G401 (cell line): ENCODE results near the gene CFAP74. TPM values are rescaled to one million over a fixed set of nuclear protein-coding genes. Genes with fewer than 3 reads are reported as not detected.
"Not testable (repeated sequence)": the region's sequence is repeated elsewhere in the genome, so short reads cannot be mapped to it uniquely, and the experiment has no call there.

Experiments
- DNase-seq: peaks from one replicate; pipeline ENCODE4 v3.0.0-alpha.2; 2015; ENCODE audit warnings: low spot score
- in situ Hi-C: cut with HindIII; loops from 2 replicates; pipeline ENCODE4 v1.10.0; 2016; ENCODE audit warnings: low sequenced_read_pairs, mixed read lengths
- total RNA-seq: library from RNA; depleted of rRNA; stranded (reverse); fragments of >200 nt; shearing (Covaris generic); gene quantifications from 2 replicates; pipeline ENCODE4 v1.2.3, GENCODE V29; 2014

CFAP74 gene
- total RNA-seq, 1 experiment from 2014 or later = not detected

DNA sequence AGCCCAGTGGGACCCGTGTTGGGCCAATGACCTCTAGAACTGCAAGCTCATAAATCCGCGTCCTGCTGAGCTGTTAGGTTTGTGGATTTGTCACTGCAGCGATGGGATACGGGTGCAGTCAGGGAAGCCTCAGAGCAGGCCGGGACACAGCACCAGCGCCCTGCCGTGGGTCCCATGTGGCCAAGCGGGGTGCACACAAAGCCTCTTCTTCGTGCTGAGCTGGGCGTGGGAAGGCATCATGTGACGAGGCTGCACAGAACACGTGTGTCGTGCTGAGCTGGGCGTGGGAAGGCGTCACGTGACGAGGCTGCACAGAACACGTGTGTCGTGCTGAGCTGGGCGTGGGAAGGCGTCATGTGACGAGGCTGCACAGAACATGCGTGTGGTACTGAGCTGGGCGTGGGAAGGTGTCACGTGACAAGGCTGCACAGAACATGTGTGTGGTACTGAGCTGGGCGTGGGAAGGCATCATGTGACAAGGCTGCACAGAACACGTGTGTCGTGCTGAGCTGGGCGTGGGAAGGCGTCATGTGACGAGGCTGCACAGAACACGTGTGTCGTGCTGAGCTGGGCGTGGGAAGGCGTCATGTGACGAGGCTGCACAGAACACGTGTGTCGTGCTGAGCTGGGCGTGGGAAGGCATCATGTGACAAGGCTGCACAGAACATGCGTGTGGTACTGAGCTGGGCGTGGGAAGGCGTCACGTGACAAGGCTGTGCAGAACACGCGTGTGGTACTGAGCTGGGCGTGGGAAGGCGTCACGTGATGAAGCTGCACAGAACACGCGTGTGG lies 24.7 kb downstream of the CFAP74 start:
- DNase-seq, in situ Hi-C loops: not testable (repeated sequence)

GRCh38 chr1:1978108-1978507 lies 25.5 kb downstream of the CFAP74 start:
- in situ Hi-C loops = no loop called here
- no peak for DNase-seq

- DNase-seq = no peak
- in situ Hi-C loops = no loop called here
These were observed 27.6 kb downstream of the CFAP74 start for GRCh38 chr1:1976031-1976430.

GRCh38 chr1:1975535-1975934 lies 28.1 kb downstream of the CFAP74 start:
- no peak for DNase-seq
- in situ Hi-C loops = no loop called here

GRCh38 chr1:1974834-1975233 lies 28.8 kb downstream of the CFAP74 start:
- in situ Hi-C loops = no loop called here
- DNase-seq = no peak

DNA sequence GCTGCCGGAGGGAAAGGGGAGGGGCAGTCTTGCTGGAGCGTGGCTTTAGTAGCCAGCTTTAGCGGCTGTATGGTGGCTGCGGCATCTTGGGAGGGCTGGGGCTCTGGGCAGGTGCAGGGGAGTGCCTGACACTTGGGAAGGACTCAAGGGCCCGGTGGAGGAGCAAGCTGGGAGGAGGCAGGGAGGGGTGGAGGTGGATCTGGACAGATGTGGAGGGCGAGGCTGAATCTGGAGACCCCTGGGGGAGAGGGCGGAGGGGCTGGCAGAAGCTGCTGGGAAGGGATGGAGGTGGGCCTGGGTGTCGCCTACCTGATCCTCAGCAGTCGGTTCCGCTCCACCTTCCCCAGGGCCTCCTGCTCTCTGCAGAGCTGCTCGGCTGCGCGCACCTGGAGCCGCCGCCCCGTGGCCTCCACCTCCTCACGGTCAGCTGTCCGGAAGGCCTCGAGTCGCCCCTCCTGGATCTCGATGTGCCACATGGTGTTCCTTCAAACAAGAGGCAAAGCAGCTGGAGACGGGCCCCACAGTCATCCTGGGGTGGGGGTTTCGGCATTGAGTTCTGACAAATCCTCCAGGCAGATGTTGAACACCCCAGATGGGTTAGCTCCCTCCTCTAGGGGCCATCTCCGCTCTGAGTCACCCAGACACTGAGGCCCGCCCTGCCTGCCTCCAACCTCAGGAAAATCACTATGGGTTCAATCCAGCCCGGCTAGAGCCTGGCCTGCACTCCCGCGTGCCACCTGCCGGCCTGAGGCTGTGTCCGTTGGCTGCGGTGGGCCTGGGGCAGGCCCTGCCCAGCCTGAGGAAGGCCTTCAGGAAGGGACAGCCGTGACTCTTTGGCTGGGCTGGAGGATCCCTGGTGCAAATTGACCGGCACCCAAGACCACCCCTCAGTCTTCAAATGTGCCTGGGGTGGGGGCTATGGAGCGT lies 29.6 kb downstream of the CFAP74 start:
- DNase-seq = no peak

DNA sequence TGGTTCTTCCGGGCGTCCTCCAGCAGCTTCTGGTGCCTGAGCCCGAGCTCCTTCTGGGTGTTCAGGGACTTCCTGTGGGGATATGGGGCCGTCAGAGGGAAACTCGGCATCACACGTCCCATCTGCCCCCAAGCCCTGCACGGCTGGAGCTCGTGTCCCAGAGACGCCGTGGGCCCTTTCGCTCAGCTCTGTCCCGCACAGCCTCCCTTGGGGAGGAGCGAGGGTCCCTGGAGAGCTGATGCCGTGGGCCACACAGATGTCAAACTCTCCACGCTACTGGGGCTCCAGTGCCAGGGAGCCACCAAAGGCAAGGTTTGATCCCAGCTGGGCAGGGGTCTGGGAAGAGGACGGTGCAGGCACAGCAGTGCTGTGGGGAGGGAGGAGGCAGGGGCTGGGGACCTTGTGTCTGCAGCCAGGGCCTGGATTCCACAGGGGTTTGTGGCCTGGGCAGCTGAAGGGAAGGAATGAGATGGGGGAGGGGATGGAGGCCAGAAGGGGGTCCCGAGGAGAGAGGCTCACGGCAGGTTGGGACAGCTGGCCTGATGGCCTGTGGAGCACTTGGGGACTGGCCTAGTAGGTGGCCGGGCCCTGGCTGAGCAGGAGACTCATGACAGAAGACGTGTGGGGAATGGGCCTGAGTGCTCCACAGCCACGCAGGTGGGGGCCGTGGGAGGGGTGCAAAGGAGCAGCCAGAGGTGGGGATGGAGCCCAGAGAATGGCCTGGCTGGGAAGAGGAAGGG lies 30.4 kb downstream of the CFAP74 start:
- no peak for DNase-seq
- in situ Hi-C loops = no loop called here

More for the DNA sequence above, 29.6 kb downstream of the CFAP74 start:
- in situ Hi-C loops = no loop called here

GRCh38 chr1:1971688-1972087 lies 31.9 kb downstream of the CFAP74 start:
- in situ Hi-C loops = no loop called here
- no peak for DNase-seq

DNA sequence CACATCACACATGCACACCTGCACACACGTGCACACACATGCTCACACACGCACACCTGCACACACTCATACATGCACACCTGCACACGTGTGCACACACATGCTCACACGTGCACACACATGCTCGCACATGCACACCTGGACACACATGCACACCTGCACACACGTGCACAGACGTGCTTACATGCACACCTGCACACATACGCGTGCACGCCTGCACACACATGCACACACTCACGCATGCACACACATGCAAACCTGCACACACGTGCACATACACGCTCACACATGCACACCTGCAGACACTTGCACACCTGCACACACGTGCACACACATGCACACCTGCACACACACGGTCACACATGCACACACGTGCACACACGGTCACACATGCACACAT lies 32.6 kb downstream of the CFAP74 start:
- in situ Hi-C loops = no loop called here
- no peak for DNase-seq

- in situ Hi-C loops = no loop called here
- no peak for DNase-seq
These were observed 33.5 kb downstream of the CFAP74 start for GRCh38 chr1:1969953-1970716.

DNA sequence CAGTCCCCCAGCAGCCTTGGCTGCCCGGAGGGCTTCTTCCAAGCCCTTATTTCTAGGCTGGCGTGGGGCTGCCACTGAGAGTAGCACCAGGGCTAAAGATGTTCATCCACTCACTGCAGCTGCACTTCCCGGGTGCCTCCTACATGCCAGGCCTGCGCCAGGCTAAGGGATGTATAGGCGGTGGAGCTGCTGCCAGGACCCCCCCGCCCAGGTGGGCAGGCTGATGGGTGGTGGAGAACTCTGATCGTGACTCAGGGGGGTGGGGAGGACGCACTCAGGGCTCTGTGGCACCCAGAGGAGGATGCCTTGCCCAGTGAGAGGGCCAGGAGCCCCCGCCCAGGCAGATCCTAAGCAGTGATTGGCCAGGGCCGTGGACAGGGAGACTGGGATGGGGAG lies 34.1 kb downstream of the CFAP74 start:
- in situ Hi-C loops = no loop called here
- no peak for DNase-seq

DNA sequence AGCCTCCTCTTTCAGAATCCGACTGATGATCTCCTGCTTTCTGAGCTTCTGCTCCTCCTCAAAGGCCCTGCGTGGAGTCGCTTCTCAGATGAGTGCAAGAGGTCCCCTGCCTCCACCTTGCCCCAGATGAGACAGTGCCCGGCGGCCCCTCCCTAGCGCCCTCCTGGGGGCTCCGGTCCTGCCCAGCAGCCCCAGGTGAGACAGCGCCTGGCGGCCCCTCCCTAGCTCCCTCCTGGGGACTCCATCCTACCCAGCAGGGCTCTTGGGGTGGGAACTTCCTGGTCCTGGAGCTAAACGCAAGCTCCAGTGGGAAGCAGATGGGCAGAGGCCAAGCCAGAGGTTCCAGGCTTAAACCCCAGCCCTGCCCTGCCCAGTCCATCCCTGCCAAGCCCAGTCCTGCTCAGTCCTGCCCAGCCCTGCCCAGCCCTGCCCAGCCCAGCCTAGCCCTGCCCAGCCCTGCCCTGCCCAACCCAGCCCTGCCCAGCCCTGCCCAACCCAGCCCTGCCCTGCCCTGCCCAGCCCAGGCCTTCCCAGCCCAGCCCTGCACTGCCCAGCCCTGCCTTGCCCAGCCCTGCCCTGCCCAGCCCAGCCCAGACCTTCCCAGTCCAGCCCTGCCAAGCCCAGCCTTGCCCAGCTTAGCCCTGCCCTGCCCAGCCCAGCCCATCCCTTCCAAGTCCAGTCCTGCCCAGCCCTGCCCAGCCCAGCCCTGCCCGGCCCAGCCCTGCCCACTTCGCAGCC lies 34.6 kb downstream of the CFAP74 start:
- in situ Hi-C loops = no loop called here
- no peak for DNase-seq

DNA sequence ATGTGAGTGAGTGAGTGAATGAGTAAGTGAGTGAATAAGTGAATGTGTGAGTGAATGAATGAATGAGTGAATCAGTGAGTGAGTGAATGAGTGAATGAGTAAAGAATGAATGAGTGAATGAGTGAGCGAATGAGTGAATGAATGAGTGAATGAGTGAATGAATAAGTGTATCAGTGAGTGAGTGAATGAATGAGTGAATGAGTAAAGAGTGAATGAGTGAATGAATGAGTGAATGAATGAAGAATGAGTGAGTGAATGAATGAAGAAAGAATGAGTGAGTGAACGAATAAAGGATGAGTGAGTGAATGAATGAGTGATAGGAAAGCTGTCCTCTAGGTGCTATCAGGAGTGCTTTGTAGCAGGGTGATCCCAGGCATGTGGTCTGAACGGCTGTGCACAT lies 35.7 kb downstream of the CFAP74 start:
- in situ Hi-C loops = no loop called here
- no peak for DNase-seq

DNA sequence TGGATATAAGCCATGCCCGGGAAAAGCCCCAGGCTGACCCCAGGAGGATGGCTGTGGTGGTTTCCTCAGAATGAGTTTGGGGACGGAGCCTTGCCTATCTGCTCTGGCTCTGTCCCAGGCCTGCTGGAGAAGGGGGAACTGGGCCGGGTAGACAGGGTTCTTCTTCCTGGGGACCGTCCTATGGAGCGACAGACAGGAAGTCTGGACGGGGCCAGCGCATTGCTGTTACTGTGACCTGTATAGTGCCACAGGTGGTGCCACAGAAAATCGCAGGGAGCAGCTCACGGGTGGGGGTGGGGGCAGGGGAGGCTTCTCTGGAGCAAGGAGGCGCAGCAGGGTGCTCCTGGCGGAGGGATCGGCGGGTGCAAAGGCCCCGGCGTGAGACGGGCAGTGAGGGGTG lies 36.4 kb downstream of the CFAP74 start:
- DNase-seq = no peak
- in situ Hi-C loops = no loop called here

DNA sequence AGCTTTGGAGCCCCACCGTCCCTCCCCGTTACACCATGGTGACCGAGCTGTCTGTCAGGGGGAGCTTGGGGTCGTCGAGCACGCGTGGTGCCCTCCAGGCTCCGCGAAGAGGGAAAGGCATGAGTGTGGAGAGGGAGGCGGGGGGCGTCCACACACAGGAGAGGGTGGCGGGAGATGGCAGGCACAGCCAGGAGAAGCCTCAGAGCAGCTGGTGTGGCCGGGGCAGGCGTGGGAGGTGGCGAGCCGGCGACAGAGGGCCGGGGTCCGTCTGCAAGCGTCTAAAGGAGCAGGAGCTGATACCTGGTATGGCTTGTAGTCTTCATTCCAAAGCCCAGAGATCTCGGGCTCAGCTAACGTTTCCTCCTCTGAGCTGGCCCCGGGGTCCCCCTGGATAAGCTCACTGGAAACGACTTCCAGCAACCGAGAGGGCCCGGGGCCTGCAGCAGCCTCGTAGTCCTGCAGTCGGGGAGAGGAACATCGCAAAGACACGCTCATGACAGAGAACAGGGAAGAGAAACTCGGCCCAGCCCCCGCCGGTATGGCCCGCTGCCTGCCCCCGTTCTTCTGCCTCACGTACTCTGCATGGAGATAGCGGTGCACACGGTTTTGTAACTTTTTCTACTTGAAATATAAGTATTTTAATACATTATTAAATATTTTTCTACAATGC lies 37.4 kb downstream of the CFAP74 start:
- in situ Hi-C loops = no loop called here
- peak; percentile 30 for DNase-seq

DNA sequence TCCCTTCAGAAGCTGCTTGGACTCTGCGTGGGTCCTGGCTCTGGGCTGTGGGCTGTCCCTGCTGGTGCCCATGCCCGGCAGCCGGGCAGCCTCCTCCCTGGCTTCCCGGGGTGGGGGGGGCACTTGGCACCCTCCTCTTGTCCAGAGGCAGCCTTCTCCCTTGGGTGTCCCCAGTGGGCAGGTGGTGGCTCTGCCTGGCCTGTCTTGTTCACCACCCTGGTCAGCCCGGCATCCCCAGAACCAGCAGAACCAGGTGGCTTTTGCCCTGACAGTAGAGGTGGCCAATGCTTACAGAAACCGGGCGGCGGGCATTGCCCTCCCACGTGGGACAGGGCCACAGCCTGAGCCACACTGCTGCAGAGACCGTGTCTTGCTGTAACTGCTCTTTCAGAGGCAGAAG lies 38.0 kb downstream of the CFAP74 start:
- in situ Hi-C loops = no loop called here
- no peak for DNase-seq

DNA sequence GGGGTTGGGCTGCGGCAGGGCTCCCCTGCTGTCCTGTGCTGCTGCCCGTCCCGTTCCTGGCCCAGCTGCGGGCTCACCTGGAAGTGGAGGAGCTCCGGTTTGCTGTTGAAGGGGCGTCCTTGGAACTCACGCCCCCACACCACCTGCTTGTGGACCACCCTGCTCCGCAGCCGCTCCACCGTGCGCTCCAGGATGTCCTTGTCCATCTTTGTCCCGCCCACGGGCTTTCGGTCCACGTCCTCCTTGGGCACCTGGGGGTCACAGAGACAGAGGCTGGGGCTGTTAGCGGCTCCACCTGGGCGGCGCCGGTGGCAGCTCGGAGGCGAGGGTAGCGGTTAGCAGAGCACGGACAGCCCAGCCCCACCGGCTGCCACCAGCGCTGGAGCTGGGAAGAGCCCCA lies 38.8 kb downstream of the CFAP74 start:
- DNase-seq = no peak
- in situ Hi-C loops = no loop called here

GRCh38 chr1:1963570-1963969 lies 40.0 kb downstream of the CFAP74 start:
- no peak for DNase-seq
- in situ Hi-C loops = no loop called here
